Fibroblast of lung (primary cell): ENCODE measurements around the gene APEX1. TPM values are rescaled to one million over a fixed set of nuclear protein-coding genes. Genes with fewer than 3 reads are reported as not detected.

Experiments
- DNase-seq, 2 donors: peaks; one replicate each; pipeline versions ENCODE4 v3.0.0 to v3.0.0-alpha.2; 2010; ENCODE audit warnings: low read depth in 2 of 2
- H2AFZ ChIP-seq: 2 replicates; pipeline ENCODE4 v1.5.1; 2012; ENCODE audit warnings: low read length, control low read depth, inconsistent platforms
- H3K27ac ChIP-seq: 2 replicates; pipeline ENCODE4 v1.5.1; 2011; ENCODE audit warnings: low read length, control low read depth; ENCODE audit not compliant: insufficient read depth
- H3K27me3 ChIP-seq: 2 replicates; pipeline ENCODE4 v1.5.1; 2011; ENCODE audit warnings: mild to moderate bottlenecking, low read length; ENCODE audit not compliant: control insufficient read depth, insufficient read depth
- H3K36me3 ChIP-seq: 2 replicates; pipeline ENCODE4 v1.5.1; 2011; ENCODE audit warnings: low read length; ENCODE audit not compliant: control insufficient read depth, insufficient read depth
- H3K4me1 ChIP-seq: 2 replicates; pipeline ENCODE4 v1.5.1; 2011; ENCODE audit warnings: low read length; ENCODE audit not compliant: control insufficient read depth, insufficient read depth; ENCODE audit errors: extremely low read depth
- H3K4me2 ChIP-seq: 2 replicates; pipeline ENCODE4 v1.5.1; 2011; ENCODE audit warnings: low read length, control low read depth; ENCODE audit not compliant: insufficient read depth; ENCODE audit errors: extremely low read depth
- H3K4me3 ChIP-seq, 4 experiments: fragments of 200-600 bp in 1 of 4; sonication (generic) in 1 of 4; replicated peaks in 1 of 4; 2 replicates each; pipeline ENCODE4 v1.5.1; 2011 to 2016; ENCODE audit warnings: low read length in 4 of 4, low read depth in 3 of 4, mild to moderate bottlenecking in 3 of 4, control low read depth in 2 of 4, inconsistent platforms in 1 of 4, mixed read lengths in 1 of 4; ENCODE audit not compliant: insufficient read depth in 1 of 4; ENCODE audit errors: control extremely low read depth in 1 of 4
- H3K79me2 ChIP-seq: 2 replicates; pipeline ENCODE4 v1.5.1; 2012; ENCODE audit warnings: mild to moderate bottlenecking, low read length, inconsistent platforms; ENCODE audit not compliant: control insufficient read depth, insufficient read depth
- H3K9ac ChIP-seq: 2 replicates; pipeline ENCODE4 v1.5.1; 2011; ENCODE audit warnings: mild to moderate bottlenecking, low read length, control low read depth; ENCODE audit not compliant: insufficient read depth
- H3K9me3 ChIP-seq: 2 replicates; pipeline ENCODE4 v1.5.1; 2012; ENCODE audit warnings: low read depth, low read length; ENCODE audit not compliant: control insufficient read depth, insufficient read depth
- H4K20me1 ChIP-seq: 2 replicates; pipeline ENCODE4 v1.5.1; 2011; ENCODE audit warnings: low read length; ENCODE audit not compliant: control insufficient read depth, insufficient read depth; ENCODE audit errors: extremely low read depth
- EZH2 ChIP-seq: IDR thresholded peaks from 2 replicates; pipeline ENCODE4 v1.5.1; 2012; ENCODE audit warnings: low read length, control low read depth, mild to moderate bottlenecking; ENCODE audit errors: missing control alignments
- polyA plus RNA-seq, 2 donors: library from polyadenylated mRNA; depleted of rRNA in 1 of 2; stranded (reverse) in 1 of 2; unstranded in 1 of 2; fragments of >200 nt; gene quantifications; 2 replicates each; pipeline ENCODE4 v1.2.1, GENCODE V29; 2011 to 2012; ENCODE audit warnings: missing spikeins in 1 of 2
- total RNA-seq: library from RNA; depleted of rRNA; stranded (reverse); fragments of >200 nt; gene quantifications from 2 replicates; pipeline ENCODE4 v1.2.1, GENCODE V29; 2014
- TF ChIP-seq, protein P1 (sequence below), 2 donors: IDR thresholded peaks in 1 of 2; conservative IDR thresholded peaks in 1 of 2; 1 replicate in 1 of 2; 2 replicates in 1 of 2; pipeline ENCODE4 v1.5.1; 2011 to 2012; ENCODE audit warnings: low read length in 2 of 2, control low read depth in 1 of 2, inconsistent platforms in 1 of 2, low read depth in 1 of 2, mild to moderate bottlenecking in 1 of 2

The APEX1 gene
- total and polyA plus RNA-seq, 2 donors (not counting 1 experiment from before 2014, with no cell fraction given): 66.6 to 187 TPM

DNA sequence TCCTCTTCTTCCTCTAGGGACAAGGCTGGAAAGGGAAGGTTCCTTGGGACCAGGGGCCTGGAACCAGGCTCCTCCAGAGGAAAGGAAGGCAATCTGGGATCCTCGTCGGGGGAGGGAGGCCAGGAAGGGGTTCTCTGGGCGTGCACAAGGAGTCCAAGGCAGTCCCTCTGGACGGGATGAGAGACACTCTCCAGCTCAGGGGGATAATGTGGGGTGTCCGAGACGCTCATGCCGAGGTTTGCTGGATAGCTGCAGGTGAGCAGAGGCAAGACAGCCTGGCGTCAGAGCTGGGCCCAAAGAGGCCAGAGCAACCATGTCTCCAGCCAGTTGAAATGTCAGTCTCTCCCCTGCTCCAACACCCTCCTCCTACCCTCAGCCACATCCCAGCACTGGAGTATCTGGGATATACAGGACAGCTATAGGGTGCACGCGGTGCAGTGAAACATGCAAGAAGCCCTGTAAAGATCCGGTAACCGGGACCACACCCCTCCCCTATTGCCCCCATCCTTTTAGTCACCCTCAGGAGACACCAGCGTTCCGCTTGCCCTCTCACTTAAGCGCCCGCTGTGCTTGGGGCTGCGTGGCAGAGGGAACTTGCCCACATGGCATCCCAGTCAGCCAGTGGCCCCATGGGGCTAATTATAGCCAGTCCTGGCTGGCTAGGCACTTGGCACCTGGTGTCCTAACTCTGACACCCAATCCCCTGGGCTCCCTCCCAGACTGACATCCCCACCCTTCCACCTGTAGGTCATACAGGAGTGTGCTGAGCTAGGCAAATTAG lies 19.3 kb upstream of the APEX1 start, which contains the start of gene KLHL33:
KLHL33 (minus strand) TSS at position 585 of the 781 bp plus-strand sequence; CDS start at position 230, 355 bp downstream.
- H3K4me2 ChIP-seq: peak within 1 kb of the TSS; percentile 42
- H3K27me3 ChIP-seq: no peaks in the 10 kb centered on the region
- H3K9me3 ChIP-seq: no peaks in the 10 kb centered on the region

DNA sequence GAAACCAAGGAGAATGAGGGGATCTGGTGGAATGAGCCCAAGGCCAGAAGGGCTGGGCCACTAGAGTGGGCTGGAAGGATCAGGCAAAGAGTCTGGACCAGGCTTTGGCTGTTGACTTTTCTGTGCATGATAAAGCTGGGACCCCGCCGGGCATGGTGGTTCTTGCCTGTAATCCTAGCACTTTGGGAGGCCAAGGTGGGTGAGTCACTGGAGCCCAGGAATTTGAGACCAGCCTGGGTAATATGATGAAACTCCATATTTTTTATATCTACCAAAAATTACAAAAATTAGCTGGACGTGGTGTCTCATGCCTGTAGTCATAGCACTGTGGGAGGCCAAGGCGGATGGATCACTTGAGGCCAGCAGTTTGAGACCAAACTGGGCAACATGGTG lies 18.7 kb upstream of the APEX1 start:
- Histone ChIP-seq H4K20me1 (no peaks in the 10 kb centered on the region), H3K4me2 (no peak overlapping the region), H3K27ac (no peak overlapping the region), H2AFZ (no peak overlapping the region), H3K4me1 (peaks cover 3% of the 10 kb centered on the region), H3K27me3 (no peaks in the 10 kb centered on the region), H3K9ac (no peak overlapping the region), H3K36me3 (no peaks in the 10 kb centered on the region), H3K79me2 (no peaks in the 10 kb centered on the region), H3K4me3 (no peak overlapping the region), H3K9me3 (no peaks in the 10 kb centered on the region)
- peak; percentile 55 to 58 for DNase-seq
- no peak for TF ChIP-seq EZH2
- TF ChIP-seq, protein P1, sequence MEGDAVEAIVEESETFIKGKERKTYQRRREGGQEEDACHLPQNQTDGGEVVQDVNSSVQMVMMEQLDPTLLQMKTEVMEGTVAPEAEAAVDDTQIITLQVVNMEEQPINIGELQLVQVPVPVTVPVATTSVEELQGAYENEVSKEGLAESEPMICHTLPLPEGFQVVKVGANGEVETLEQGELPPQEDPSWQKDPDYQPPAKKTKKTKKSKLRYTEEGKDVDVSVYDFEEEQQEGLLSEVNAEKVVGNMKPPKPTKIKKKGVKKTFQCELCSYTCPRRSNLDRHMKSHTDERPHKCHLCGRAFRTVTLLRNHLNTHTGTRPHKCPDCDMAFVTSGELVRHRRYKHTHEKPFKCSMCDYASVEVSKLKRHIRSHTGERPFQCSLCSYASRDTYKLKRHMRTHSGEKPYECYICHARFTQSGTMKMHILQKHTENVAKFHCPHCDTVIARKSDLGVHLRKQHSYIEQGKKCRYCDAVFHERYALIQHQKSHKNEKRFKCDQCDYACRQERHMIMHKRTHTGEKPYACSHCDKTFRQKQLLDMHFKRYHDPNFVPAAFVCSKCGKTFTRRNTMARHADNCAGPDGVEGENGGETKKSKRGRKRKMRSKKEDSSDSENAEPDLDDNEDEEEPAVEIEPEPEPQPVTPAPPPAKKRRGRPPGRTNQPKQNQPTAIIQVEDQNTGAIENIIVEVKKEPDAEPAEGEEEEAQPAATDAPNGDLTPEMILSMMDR (conservative IDR thresholded peaks at IDR 0.05 in 1 of 2, IDR thresholded peaks at IDR 0.05 in 1 of 2; ENCODE audit: low read depth in 1 of 2, low read length in 2 of 2): no peak

More for the DNA sequence above, 19.3 kb upstream of the APEX1 start, which contains the start of gene KLHL33:
- Histone ChIP-seq H3K36me3 (no peaks in the 10 kb centered on the region), H3K4me1 (peaks cover 3% of the 10 kb centered on the region), H2AFZ (peak within 1 kb of the TSS; percentile 75), H3K9ac (no peak within 1 kb of the TSS), H4K20me1 (no peaks in the 10 kb centered on the region), H3K27ac (no peak within 1 kb of the TSS), H3K79me2 (no peaks in the 10 kb centered on the region), H3K4me3 (peak within 1 kb of the TSS in 2 of 4 experiments; percentile 8 to 22)
- TF ChIP-seq, protein P1 (conservative IDR thresholded peaks at IDR 0.05 in 1 of 2, IDR thresholded peaks at IDR 0.05 in 1 of 2; ENCODE audit: low read depth in 1 of 2, low read length in 2 of 2): no peak
- no peak for TF ChIP-seq EZH2
- DNase-seq: no peak

DNA sequence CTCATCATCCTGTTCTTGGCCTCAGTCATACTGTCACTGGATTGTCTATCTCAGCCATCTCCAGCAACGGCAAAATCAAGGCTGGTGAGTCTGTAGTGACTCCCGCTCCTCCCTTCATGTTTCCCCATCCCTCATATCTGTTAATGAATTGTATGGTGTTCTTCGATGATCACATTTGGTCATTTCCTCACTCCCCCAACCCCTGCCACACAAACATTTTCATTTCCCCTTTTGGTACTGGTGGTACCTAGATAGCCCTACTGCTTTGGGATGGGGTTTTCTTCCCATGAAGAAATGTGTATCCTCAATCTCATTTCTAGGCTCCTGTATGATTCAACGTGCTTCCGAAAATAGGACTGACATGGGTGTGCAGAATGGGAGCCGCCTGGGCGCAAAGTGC lies 16.4 kb upstream of the APEX1 start:
- Histone ChIP-seq H3K79me2 (no peaks in the 10 kb centered on the region), H3K4me3 (no peak overlapping the region), H4K20me1 (no peaks in the 10 kb centered on the region), H3K36me3 (no peaks in the 10 kb centered on the region), H3K9ac (no peak overlapping the region), H3K4me2 (no peak overlapping the region), H3K4me1 (peaks cover 3% of the 10 kb centered on the region), H3K27ac (no peak overlapping the region), H2AFZ (no peak overlapping the region), H3K9me3 (no peaks in the 10 kb centered on the region), H3K27me3 (no peaks in the 10 kb centered on the region)
- no peak for TF ChIP-seq EZH2
- TF ChIP-seq, protein P1 (conservative IDR thresholded peaks at IDR 0.05 in 1 of 2, IDR thresholded peaks at IDR 0.05 in 1 of 2; ENCODE audit: low read depth in 1 of 2, low read length in 2 of 2): no peak
- DNase-seq: no peak
